ENCODE results near the gene CCDC69. TPM values are rescaled to one million over a fixed set of nuclear protein-coding genes. Genes with fewer than 3 reads are reported as not detected.
"Not testable (repeated sequence)": the region's sequence is repeated elsewhere in the genome, so short reads cannot be mapped to it uniquely, and the experiment has no call there.

Gene CCDC69
- polyA plus RNA-seq, 3 donors, result 4.0 to 6.8 (median 5.2) TPM

DNA sequence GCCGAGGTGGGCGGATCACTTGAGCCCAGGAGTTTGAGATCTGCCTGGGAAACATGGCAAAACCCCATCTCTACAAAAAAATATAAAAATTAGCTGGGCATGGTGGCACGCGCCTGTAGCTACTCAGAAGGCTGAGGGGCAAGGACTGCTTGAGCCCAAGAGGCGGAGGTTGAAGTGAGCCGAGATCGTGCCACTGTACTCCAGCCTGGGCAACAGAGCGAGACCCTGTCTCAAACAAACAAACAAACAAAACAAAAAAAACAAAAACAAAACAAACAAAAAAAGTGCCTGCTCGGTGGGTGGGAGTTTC lies 26.6 kb downstream of the CCDC69 start:
- DNase-seq (ENCODE audit: low read depth in 3 of 3, low spot score in 2 of 3), result not testable (repeated sequence)

- DNase-seq (ENCODE audit: low read depth in 3 of 3, low spot score in 2 of 3), result no peak
Measured at GRCh38 chr5:151196556-151197290, 27.2 kb downstream of the CCDC69 start.

DNA sequence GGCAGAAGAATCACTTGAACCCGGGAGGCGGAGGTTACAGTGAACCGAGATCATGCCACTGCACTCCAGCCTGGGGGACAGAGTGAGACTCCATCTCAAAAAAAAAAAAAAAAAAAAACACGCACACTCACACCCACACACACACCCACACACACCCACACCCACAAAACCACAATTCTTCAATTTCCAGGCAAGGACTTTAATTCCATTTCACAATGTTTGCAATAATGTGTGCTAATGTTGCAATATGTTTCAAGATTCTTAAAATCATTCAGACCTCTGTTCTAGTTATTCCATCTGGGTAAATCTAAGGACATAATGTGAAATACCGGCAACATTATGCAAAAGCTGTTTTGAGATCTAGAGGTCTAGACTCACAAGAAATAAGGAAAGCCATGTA lies 28.3 kb downstream of the CCDC69 start:
- no peak for DNase-seq (ENCODE audit: low read depth in 3 of 3, low spot score in 2 of 3)

DNA sequence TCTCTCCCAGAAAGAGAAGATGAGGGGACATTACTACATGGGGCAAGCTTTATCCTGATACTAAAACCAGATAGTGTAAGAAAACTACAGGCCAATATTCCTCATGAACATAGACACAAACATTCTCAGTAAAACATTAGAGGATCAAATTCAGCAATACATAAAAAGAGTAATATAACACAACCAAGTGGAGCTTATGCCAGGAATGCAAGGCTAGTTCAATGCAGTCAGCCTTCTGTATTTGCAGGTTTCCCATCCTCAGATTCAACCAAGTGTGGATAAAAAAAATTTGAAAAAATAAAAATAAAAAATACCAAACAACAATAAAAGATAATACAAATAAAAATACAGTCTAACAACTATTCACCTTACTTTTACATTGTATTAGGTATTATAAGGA lies 31.3 kb downstream of the CCDC69 start:
- DNase-seq (ENCODE audit: low read depth in 3 of 3, low spot score in 2 of 3), result no peak

GRCh38 chr5:151191661-151192060 lies 32.2 kb downstream of the CCDC69 start:
- DNase-seq (ENCODE audit: low read depth in 3 of 3, low spot score in 2 of 3), result no peak

GRCh38 chr5:151189151-151189550 lies 34.7 kb downstream of the CCDC69 start:
- DNase-seq (ENCODE audit: low read depth in 3 of 3, low spot score in 2 of 3), result no peak

- DNase-seq (ENCODE audit: low read depth in 3 of 3, low spot score in 2 of 3), result no peak
Measured at GRCh38 chr5:151186538-151186937, 37.4 kb downstream of the CCDC69 start.

- no peak for DNase-seq (ENCODE audit: low read depth in 3 of 3, low spot score in 2 of 3)
Measured at GRCh38 chr5:151186052-151186451, 37.8 kb downstream of the CCDC69 start.

DNA sequence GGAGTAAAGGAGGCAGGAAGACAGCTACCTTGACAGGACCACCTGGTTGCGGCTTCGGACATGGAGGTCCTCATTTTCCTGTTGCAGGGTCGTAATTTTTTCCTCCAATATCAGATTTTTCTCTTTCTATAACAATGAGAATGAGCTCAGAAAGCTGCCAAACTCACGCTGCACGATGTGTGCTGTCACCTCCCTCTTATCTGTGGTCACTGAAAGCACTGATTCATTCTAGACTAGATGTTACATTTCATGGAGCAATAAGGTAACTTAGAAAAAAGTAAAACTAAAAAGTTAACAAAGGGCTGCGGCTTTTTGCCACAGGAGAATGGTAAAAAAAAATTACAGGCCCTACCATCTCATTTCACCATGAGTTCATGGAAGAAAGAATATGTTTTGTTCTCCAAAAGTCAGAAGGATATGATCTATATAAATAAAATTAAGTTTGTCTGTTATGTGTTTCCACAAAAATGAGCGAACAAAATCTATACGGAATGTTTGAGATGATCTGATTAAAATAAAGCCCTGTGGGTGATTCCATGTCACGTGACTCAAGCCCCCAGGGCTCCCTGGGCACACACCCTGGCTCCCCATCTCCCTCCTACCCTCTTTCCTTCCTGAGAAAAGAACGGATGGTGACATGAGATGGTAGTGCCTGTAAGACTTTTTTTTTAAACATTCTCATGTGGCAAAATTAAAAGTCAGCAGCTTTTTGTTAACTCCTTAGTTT lies 39.4 kb downstream of the CCDC69 start:
- DNase-seq (ENCODE audit: low read depth in 3 of 3, low spot score in 2 of 3), result no peak

- DNase-seq (ENCODE audit: low read depth in 3 of 3, low spot score in 2 of 3), result no peak
Measured at GRCh38 chr5:151183456-151184245, 40.2 kb downstream of the CCDC69 start.

- no peak for DNase-seq (ENCODE audit: low read depth in 3 of 3, low spot score in 2 of 3)
Measured at GRCh38 chr5:151182976-151183375, 40.9 kb downstream of the CCDC69 start.

GRCh38 chr5:151182524-151182900 lies 41.4 kb downstream of the CCDC69 start:
- no peak for DNase-seq (ENCODE audit: low read depth in 3 of 3, low spot score in 2 of 3)

- DNase-seq (ENCODE audit: low read depth in 3 of 3, low spot score in 2 of 3), result no peak
Measured at GRCh38 chr5:151181818-151182523, 41.9 kb downstream of the CCDC69 start.

DNA sequence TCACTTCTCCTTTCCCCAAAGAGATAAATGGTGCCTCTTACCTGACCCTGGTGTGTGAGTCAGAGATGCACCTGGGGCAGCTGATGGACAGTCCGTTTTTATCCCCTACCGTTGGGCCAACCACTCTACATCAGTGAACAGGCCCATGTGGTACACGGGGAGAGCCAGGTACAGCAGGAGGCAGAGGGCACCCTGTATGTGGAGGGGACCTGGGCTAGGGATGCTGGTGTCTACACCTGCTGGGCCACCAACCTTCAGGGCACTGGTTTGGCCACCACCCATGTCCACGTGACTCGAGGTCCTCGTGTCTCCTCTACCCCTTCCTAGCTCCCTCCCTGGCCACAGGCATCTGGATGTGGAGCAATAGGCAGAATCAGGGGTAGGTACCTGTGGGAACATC lies 43.6 kb downstream of the CCDC69 start:
- DNase-seq (ENCODE audit: low read depth in 3 of 3, low spot score in 2 of 3), result no peak

- DNase-seq (ENCODE audit: low read depth in 3 of 3, low spot score in 2 of 3), result no peak
Measured at GRCh38 chr5:151179489-151179840, 44.4 kb downstream of the CCDC69 start.

GRCh38 chr5:151178777-151179488 lies 45.0 kb downstream of the CCDC69 start:
- no peak for DNase-seq (ENCODE audit: low read depth in 3 of 3, low spot score in 2 of 3)

DNA sequence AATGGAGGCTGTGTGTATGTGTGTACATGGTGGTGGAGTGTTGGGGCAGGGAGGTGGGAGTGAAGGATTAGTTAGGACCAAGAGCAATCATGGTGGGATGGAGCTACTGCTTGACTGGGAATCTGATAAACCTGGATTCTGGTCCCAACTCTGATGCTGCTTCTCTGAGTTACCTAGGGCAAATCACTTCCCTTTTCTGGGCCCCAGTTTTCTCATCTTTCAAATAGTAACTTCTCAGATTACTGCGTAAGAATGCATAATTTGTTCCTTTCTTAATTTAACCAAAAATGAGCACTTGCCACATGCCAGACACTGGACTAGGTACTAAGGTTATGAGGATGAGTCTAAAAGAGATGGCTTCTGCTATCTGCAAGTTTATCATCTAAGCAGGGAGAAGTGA lies 45.5 kb downstream of the CCDC69 start:
- DNase-seq (ENCODE audit: low read depth in 3 of 3, low spot score in 2 of 3), result no peak

- not testable (repeated sequence) for DNase-seq (ENCODE audit: low read depth in 3 of 3, low spot score in 2 of 3)
Measured at GRCh38 chr5:151176268-151176667, 47.6 kb downstream of the CCDC69 start.

- no peak for DNase-seq (ENCODE audit: low read depth in 3 of 3, low spot score in 2 of 3)
Measured at GRCh38 chr5:151174612-151175101, 49.2 kb downstream of the CCDC69 start.

Data from right renal cortex interstitium (tissue), 3 donors.